CD4-positive, alpha-beta T cell treated with Interleukin-1 beta for 1 hour (primary cell): Measurements from ENCODE around the gene PPP1R7.

Experiments used
- DNase-seq, 2 donors: peaks; one replicate each; pipeline ENCODE4 v3.0.0-alpha.2; 2020 to 2022

The PPP1R7 gene

DNA sequence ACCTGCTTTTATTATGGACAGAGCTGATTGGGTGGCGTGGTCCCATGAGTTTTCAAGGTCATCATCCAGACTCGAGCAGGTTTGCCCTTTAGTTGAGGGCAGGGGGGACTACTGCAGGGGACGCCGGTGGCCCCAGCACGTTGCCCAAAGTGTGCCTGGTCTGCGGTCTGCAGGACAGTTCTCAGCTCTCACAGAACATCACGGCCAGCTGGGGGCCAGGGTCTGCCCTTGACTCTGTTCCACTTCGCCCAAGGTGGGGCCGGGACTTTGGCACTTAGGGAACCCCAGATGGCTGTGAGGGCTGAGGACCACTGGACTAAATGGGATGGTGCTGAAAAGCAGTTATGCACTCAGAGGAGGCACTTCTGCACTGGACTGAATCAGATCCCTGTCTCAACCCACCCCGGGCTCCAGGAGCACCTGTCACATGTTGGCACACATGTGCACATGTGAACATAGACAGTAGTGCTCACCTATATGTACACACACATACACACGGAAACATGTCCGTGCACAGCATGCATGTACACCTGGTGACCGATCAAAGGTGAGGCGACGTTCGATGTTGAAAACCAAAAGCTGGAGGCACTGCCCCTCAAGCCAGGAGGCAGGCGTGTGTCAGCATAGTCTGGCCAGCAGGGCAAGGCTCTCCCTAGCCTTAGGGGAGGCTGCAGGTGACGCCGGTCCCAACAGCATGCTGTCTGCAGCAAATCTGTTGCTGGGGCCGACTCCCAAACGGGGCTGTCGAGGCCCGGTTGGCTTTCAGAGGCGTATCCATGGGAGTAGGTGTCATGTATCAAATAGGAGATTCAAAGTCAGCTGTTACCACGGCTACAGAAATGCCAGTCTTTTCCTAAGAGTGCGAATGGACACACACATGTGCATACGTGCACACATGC, 48.4 kb downstream of the PPP1R7 start:
- no peak for DNase-seq

- no peak for DNase-seq
These were observed 49.0 kb downstream of the PPP1R7 start for GRCh38 chr2:241199286-241199685.

DNA sequence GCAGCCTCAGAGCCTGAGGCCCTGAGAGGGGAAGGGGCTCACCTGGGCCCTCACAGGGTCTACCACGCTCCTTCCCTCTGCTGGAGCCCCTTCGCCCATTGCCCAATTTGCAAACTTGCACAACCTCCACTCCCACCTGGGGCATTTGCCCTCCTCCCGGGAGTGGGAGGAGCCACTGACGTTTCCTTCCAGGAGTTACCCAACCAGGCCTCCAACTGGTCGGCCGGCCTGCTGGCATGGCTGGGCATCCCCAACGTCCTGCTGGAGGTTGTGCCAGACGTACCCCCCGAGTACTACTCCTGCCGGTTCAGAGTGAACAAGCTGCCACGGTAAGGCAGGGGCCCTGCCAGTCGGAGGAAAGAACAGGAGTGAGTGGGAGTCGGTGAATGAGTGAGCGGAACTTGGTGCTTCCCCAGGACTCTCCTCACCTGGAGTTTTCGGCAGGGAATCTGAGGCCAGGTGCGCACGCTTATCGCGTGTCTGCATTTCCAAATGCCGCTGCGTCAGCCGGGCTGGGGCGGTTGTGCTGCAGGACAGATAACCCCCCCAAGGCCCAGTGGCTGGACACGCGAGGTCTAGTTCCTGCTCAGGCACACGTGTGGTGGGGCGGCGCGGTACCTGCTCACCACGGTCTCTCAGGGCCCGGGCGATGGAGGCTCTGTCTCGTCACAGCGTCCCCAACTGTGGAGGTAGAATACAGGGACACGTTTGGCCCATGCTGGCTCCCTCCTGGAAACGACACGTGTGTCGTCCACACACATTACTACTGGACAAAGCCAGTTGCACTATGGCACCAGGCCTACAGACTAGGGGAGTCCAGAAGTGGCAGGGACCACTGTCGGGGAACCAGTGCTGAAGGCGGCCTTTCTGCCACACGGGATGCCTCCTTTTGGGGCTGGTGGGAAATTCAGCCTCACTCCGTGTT, 49.9 kb downstream of the PPP1R7 start:
- no peak for DNase-seq

DNA sequence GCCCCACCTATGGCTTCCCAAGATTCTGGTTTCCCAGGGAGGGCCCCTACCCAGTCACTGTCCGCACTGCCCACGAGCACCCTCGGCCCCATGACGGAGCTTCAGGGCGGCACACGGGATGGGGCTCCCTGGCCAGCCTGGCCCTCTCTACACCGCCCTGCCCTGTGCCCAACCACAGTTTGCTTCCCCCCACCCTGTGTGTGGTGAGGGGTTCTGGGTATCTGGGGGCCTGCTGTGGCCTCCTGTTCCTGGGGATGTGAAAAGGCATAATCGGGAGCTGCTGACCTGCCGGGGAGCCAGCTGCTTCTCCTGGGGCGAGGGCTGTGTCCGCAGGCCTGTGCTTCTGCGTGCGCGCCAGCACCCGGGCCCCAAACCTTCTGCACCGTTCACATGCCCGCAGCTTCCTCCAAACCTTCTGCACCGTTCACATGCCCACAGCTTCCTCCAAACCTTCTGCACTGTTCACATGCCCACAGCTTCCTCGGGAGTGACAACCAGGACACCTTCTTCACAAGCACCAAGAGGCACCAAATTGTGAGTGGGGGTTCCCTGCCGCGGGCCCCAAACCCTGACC, 50.6 kb downstream of the PPP1R7 start:
- no peak for DNase-seq

DNA sequence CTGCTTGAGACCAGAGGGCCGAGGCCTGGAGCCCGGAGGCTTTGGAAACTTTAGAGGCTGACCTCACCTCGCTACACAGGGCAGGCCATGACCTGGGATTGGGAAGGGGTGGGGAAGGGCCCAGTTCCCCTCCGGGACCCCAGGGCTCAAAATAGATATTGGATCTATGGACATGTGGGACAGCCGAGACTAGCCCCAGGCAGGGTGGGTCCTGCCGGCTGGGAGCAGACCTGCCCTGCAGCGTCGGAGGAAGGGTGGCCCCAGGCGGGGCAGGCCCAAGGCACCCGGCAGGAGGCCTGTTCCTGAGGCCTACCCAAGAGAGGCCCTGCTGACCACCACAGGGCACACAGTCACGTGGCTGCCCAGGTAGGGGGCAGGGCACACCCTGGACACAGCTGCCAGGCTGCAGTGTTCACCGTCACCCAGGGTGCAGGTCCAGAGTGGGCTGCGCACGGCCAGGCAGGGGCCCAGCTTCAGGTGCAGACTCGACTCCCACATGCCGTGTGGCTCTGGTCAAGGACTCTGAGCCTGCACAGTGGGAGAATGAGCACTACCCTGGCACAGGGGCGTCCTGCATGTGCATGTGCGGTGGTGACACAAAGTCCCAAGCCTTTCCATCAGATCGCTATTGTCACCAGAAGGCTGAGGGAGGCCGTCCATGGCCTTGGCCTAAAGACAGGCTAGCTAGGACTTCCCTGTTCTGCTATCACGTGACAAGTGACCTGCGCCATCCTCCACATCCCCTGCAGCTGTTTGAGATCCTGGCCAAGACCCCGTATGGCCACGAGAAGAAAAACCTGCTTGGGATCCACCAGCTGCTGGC, 51.4 kb downstream of the PPP1R7 start:
- no peak for DNase-seq

- no peak for DNase-seq
These were observed 52.0 kb downstream of the PPP1R7 start for GRCh38 chr2:241202268-241202585.

DNA sequence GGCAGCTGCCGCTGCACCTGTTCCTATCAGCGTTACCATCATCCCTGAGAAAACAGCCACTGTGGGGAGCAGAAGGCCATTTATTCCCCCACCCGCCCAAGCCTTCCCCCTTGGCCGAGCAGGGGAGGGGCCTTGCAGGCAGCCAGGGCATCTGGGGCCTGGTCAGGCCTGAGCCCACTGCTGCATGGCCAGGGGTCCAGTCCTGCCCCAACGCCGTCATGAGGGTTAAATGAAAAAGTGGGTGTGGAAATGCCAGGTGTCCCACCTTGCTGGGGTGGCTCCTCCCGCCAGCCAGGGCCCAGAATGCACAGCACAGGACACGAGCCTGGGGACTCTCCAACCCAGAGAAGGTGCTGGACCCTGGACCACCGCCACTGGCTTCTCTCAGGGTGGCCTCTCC, 52.4 kb downstream of the PPP1R7 start:
- no peak for DNase-seq

DNA sequence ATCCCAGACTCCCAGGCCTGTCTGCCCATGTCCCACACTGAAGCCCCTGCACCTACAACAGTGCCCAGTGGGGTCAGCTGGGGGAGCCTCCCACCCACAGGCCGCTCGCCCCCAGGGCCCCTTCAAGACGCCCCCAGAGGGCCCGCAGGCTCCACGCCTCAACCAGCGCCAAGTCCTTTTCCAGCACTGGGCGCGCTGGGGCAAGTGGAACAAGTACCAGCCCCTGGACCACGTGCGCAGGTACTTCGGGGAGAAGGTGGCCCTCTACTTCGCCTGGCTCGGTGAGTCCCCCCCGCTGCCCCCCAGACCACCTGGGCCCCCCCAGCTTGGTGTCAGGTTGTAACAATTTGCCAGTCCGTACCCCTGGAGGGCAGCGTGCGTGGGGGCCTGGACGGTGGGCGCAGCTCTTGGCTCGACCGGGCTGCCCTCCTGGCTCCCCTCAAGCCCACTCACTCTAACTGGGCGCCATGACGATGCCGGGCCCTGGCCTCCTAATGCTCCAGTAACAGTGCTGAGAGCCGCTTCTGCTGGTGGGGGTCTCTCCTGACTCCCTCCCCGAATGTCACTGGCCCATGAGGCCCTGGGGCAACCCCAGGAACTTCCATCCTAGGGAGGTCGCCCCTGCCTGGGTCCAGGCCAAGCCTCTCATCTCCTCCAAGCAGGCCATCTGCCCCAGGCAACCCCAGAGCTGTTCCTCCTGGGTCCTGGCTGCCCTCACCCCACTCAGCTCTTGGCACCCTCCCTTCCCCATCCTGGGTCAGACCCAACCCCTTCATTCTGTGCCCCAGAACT, 53.1 kb downstream of the PPP1R7 start:
- no peak for DNase-seq

DNA sequence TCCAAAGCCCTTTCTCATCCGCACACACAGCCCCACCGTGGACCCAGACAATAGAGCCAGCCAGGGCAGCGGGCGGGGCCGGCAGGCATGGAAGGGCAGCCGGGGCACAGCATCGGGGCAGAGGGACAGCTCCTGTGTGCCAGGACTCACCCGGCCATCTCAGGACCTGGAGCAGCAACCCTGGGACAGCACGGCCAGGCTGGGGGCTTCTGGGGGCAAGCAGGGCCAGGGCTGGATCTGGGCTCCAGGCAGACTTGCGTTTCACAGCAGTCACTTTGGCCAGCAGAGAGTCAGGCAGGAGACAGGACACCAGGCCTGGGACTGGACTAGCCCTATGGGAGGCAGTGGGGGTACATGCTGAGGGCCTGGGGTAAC, 53.7 kb downstream of the PPP1R7 start:
- no peak for DNase-seq

GRCh38 chr2:241204490-241204889, 54.2 kb downstream of the PPP1R7 start:
- no peak for DNase-seq

- no peak for DNase-seq
These were observed 54.8 kb downstream of the PPP1R7 start for GRCh38 chr2:241205086-241205485.

GRCh38 chr2:241207151-241207550, 56.9 kb downstream of the PPP1R7 start:
- no peak for DNase-seq

- DNase-seq, result no peak
These were observed 57.4 kb downstream of the PPP1R7 start for GRCh38 chr2:241207641-241208040.

DNA sequence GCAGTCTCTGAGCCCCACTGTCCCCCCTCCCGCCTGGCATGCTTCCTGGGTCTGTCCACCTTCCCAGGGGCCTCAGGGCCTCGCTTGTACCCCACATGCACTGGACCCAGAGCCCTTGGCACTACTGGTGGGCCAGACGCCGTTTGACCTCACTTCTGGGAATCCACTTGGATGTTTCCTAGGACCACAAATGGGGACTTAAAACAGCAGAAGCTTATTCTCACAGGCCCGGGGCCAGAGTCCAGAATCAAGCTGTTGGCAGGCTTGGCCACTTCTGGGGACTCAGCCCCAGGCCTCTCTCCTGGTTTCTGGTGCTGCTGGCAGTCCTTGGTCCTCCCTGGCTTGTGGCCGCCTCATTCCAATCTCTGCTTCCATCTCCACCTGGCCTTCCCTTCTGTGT, 57.8 kb downstream of the PPP1R7 start:
- DNase-seq, result no peak

GRCh38 chr2:241209271-241209670, 59.0 kb downstream of the PPP1R7 start:
- no peak for DNase-seq

GRCh38 chr2:241211276-241211675, 61.0 kb downstream of the PPP1R7 start:
- no peak for DNase-seq

- DNase-seq, result no peak
These were observed 62.8 kb downstream of the PPP1R7 start for GRCh38 chr2:241213041-241213440.

DNA sequence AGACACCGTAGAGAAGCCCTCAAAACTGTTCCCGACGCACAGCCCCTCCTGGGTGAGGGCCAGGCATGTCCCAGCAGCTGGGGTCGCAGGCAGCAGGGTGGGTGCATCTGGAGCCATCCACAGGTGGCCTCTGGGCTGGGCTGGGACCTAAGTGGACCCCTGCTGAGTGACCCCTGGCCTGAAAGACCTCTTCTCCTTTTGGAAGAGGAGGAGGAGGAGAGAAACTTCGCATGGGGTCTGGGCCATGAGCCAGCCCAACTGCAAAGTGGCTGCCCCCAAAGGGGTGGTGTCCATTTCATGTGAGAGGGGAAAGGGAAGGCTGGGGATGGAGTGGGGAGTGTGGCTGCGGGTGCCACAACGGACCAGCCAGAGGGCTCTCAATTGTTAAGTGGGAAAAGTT, 63.3 kb downstream of the PPP1R7 start:
- no peak for DNase-seq

GRCh38 chr2:241214209-241214608, 63.9 kb downstream of the PPP1R7 start:
- no peak for DNase-seq

GRCh38 chr2:241214766-241215165, 64.5 kb downstream of the PPP1R7 start:
- DNase-seq, result no peak

DNA sequence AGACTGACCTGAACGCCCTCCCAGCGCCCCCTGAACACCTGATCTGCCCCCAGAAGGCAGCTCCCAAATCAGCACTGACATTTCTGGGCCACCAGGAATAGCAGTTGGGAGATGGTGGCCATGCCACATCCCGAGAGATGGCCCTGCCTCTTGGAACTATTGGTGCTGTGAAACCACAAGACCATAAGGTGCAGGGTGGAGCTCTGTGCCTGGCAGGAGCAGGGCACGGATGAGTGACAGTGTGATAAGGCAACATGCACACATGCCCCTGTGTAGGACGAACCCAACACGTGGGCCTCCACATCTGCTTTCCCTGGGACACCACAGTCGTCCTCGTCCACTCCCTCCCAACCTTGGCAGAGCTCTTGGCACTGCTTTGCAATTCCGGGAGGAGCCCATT, 65.2 kb downstream of the PPP1R7 start:
- no peak for DNase-seq

GRCh38 chr2:241216211-241216761, 66.0 kb downstream of the PPP1R7 start:
- DNase-seq, result no peak
